ENCODE results near the gene MACROH2A2. TPM values are rescaled to one million over a fixed set of nuclear protein-coding genes. Genes with fewer than 3 reads are reported as not detected.

MACROH2A2 gene
- total and polyA plus RNA-seq, 2 of the 4 experiments (the other 2 are of a cell fraction) = 16.1 to 17.4 TPM

- in situ Hi-C loops (cut with MboI; ENCODE audit: low sequenced_read_pairs) (no loop called here), dilution Hi-C loops (cut with HindIII; ENCODE audit: low sequenced_read_pairs, unreplicated experiment) (no loop called here), intact Hi-C loops (cut with micrococcal nuclease) (no loop called here)
- BruUV-seq (replicated peaks) = no TSS peak
- Histone ChIP-seq H3K4ac (ENCODE audit: low read depth, low read length) (no peak overlapping the region), H2AK9ac (replicated peaks; ENCODE audit: low read depth, low read length, poor library complexity) (no peak overlapping the region), H4K20me1 (ENCODE audit: insufficient read depth, low read length) (no peaks in the 10 kb centered on the region), H3K56ac (ENCODE audit: extremely low read depth, insufficient read depth, low read length) (no peak overlapping the region), H3K18ac (ENCODE audit: low read depth, low read length) (no peak overlapping the region), H3K14ac (replicated peaks; ENCODE audit: low read depth, low read length) (0 out of 2 replicates have a peak overlapping the region, but pooled peaks have one; percentile 22), H3K9me3 (ENCODE audit: control insufficient read depth, insufficient read depth, low read length) (no peaks in the 10 kb centered on the region), H3K79me1 (ENCODE audit: low read depth in 1 of 2, low read length in 2 of 2) (no peaks in the 10 kb centered on the region), H3K4me3 (ENCODE audit: insufficient read depth, low read depth, low read length) (no peak overlapping the region), H3K9me1 (ENCODE audit: insufficient read depth, low read length) (0 out of 2 replicates have a peak, but pooled peaks cover 5% of the 10 kb centered on the region), H2BK15ac (ENCODE audit: low read depth, low read length) (no peak overlapping the region), H3K27ac (ENCODE audit: insufficient read depth, low read length) (no peak overlapping the region), H2AK5ac (ENCODE audit: low read depth, low read length) (no peak overlapping the region), H2BK5ac (ENCODE audit: low read depth, low read length, poor library complexity, severe bottlenecking) (no peak overlapping the region), H3K4me2 (ENCODE audit: low read depth, low read length) (no peak overlapping the region), H3K23ac (ENCODE audit: low read depth, low read length) (no peak overlapping the region), H3K9ac (ENCODE audit: low read depth, low read length) (no peak overlapping the region), H4K91ac (ENCODE audit: insufficient read depth, low read depth, low read length) (no peak overlapping the region), H2BK20ac (ENCODE audit: low read depth, low read length) (no peak overlapping the region), H3K27me3 (ENCODE audit: control insufficient read depth, insufficient read depth, low read length) (no peaks in the 10 kb centered on the region), H4K8ac (ENCODE audit: low read depth in 2 of 2, low read length in 2 of 2) (no peak overlapping the region), H2BK120ac (ENCODE audit: low read depth, low read length) (no peak overlapping the region), H3K36me3 (ENCODE audit: control insufficient read depth, insufficient read depth, low read length) (peaks cover 34% of the 10 kb centered on the region), H4K5ac (ENCODE audit: low read depth, low read length) (no peak overlapping the region), H3K4me1 (ENCODE audit: control insufficient read depth, insufficient read depth, low read length) (no peaks in the 10 kb centered on the region), H2AFZ (replicated peaks; ENCODE audit: low read length, poor library complexity) (no peak overlapping the region)
- no peak for DNase-seq
- POLR2A ChIA-PET (ENCODE audit: unreplicated experiment) = no interaction called here
- no peak for TF ChIP-seq MAZ (IDR thresholded peaks at IDR 0.05; ENCODE audit: borderline replicate concordance, low read depth, low read length)
- TF ChIP-seq CHD1 (IDR thresholded peaks at IDR 0.05; ENCODE audit: low read depth, low read length) = no peak
- TF ChIP-seq MAFK (IDR thresholded peaks at IDR 0.05; ENCODE audit: low read depth, low read length) = no peak
- no peak for TF ChIP-seq SMC3 (IDR thresholded peaks at IDR 0.05; ENCODE audit: low read depth, low read length)
- TF ChIP-seq RFX5 (IDR thresholded peaks at IDR 0.05; ENCODE audit: low read depth, low read length) = no peak
- TF ChIP-seq RAD21 (IDR thresholded peaks at IDR 0.05; ENCODE audit: low read length) = no peak
- TF ChIP-seq NFE2L2 (IDR thresholded peaks at IDR 0.05; ENCODE audit: low read depth, low read length) = no peak
- no peak for TF ChIP-seq MXI1 (IDR thresholded peaks at IDR 0.05; ENCODE audit: borderline replicate concordance, low read depth, low read length)
- no peak for TF ChIP-seq CTCF (conservative IDR thresholded peaks at IDR 0.05; ENCODE audit: low read depth, low read length)
- TF ChIP-seq BHLHE40 (IDR thresholded peaks at IDR 0.05; ENCODE audit: low read depth, low read length) = no peak
- WGBS, 2 experiments (ENCODE audit: extremely low coverage in 2 of 2, insufficient read length in 1 of 2) = no CpG with 5 or more reads among the region's 2 CpGs
- CTCF ChIA-PET = no interaction called here
- no peak for ATAC-seq (ENCODE audit: low read depth)
Observed at GRCh38 chr10:70094250-70094649, 41.6 kb downstream of the MACROH2A2 start.
